SK-N-SH treated with all-trans-retinoic acid at 6 μM for 48 hours (cell line): ENCODE measurements around the gene TRUB1.

ENCODE experiments used
- ATAC-seq: fragments of 200-7000 bp; cut with Tn5 transposase; 3 replicates; pipeline ENCODE4 v1.9.1; 2020; ENCODE audit warnings: mild to moderate bottlenecking, moderate library complexity
- ARNTL ChIP-seq: fragments of 450-650 bp; formaldehyde crosslinking; IDR thresholded peaks from 2 replicates; pipeline ENCODE4 v1.5.0; 2020; ENCODE audit warnings: low read depth, mild to moderate bottlenecking, moderate library complexity, borderline replicate concordance
- BACH2 ChIP-seq: fragments of 250-450 bp; sonication (Bioruptor Pico); IDR thresholded peaks from 2 replicates; pipeline ENCODE4 v1.9.0; 2021; ENCODE audit warnings: mild to moderate bottlenecking, borderline replicate concordance
- CREB5 ChIP-seq: fragments of 250-450 bp; sonication (Bioruptor Pico); IDR thresholded peaks from 2 replicates; pipeline ENCODE4 v1.5.1; 2020; ENCODE audit warnings: low read depth, mild to moderate bottlenecking, moderate library complexity
- CSDC2 ChIP-seq: fragments of 250-450 bp; sonication (Bioruptor Pico); IDR thresholded peaks from 2 replicates; pipeline ENCODE4 v1.5.0; 2020; ENCODE audit warnings: mild to moderate bottlenecking, moderate library complexity
- CSRNP3 ChIP-seq: fragments of 250-450 bp; sonication (Bioruptor Pico); IDR thresholded peaks from 2 replicates; pipeline ENCODE4 v1.5.1; 2021; ENCODE audit warnings: mild to moderate bottlenecking, moderate library complexity
- ESRRG ChIP-seq: fragments of 250-450 bp; sonication (Bioruptor Pico); IDR thresholded peaks from 2 replicates; pipeline ENCODE4 v1.6.1; 2021; ENCODE audit warnings: mild to moderate bottlenecking
- GLIS3 ChIP-seq: fragments of 250-450 bp; sonication (Bioruptor Pico); IDR thresholded peaks from 2 replicates; pipeline ENCODE4 v1.5.0; 2020; ENCODE audit warnings: mild to moderate bottlenecking, moderate library complexity
- ISL1 ChIP-seq: fragments of 250-450 bp; sonication (Bioruptor Pico); IDR thresholded peaks from 2 replicates; pipeline ENCODE4 v2.1.2; 2022; ENCODE audit warnings: mild to moderate bottlenecking, moderate library complexity
- OSR1 ChIP-seq: fragments of 250-450 bp; sonication (Bioruptor Pico); IDR thresholded peaks from 2 replicates; pipeline ENCODE4 v1.8.0; 2022; ENCODE audit warnings: moderate library complexity, mild to moderate bottlenecking, inconsistent platforms
- PATZ1 ChIP-seq: fragments of 250-450 bp; sonication (Bioruptor Pico); IDR thresholded peaks from 2 replicates; pipeline ENCODE4 v1.8.0; 2020; ENCODE audit warnings: mild to moderate bottlenecking, moderate library complexity, borderline replicate concordance
- POU6F1 ChIP-seq: fragments of 250-450 bp; sonication (Bioruptor Pico); IDR thresholded peaks from 2 replicates; pipeline ENCODE4 v1.8.0; 2021; ENCODE audit warnings: low read depth, mild to moderate bottlenecking, moderate library complexity, borderline replicate concordance
- PPARA ChIP-seq: fragments of 250-450 bp; sonication (Bioruptor Pico); IDR thresholded peaks from 2 replicates; pipeline ENCODE4 v1.5.0; 2020; ENCODE audit warnings: mild to moderate bottlenecking, borderline replicate concordance
- RARB ChIP-seq: fragments of 250-450 bp; sonication (Bioruptor Pico); IDR thresholded peaks from 2 replicates; pipeline ENCODE4 v1.8.0; 2021; ENCODE audit warnings: mild to moderate bottlenecking, moderate library complexity
- SNAI2 ChIP-seq: fragments of 250-450 bp; sonication (Bioruptor Pico); IDR thresholded peaks from 2 replicates; pipeline ENCODE4 v1.5.0; 2020; ENCODE audit warnings: mild to moderate bottlenecking, moderate library complexity
- TCF4 ChIP-seq: fragments of 250-450 bp; sonication (Bioruptor Pico); IDR thresholded peaks from 2 replicates; pipeline ENCODE4 v1.8.0; 2021; ENCODE audit warnings: mild to moderate bottlenecking, moderate library complexity, borderline replicate concordance
- TOX ChIP-seq: fragments of 250-450 bp; sonication (Bioruptor Pico); IDR thresholded peaks from 2 replicates; pipeline ENCODE4 v1.8.0; 2021; ENCODE audit warnings: mild to moderate bottlenecking, moderate library complexity, borderline replicate concordance
- TSHZ2 ChIP-seq: fragments of 250-450 bp; sonication (Bioruptor Pico); IDR thresholded peaks from 2 replicates; pipeline ENCODE4 v1.5.0; 2020; ENCODE audit warnings: mild to moderate bottlenecking, moderate library complexity
- ZC3H10 ChIP-seq: fragments of 250-450 bp; sonication (Bioruptor Pico); IDR thresholded peaks from 2 replicates; pipeline ENCODE4 v1.5.1; 2021; ENCODE audit warnings: mild to moderate bottlenecking, moderate library complexity
- ZFP3 ChIP-seq: fragments of 250-450 bp; sonication (Bioruptor Pico); IDR thresholded peaks from 2 replicates; pipeline ENCODE4 v1.5.0; 2020; ENCODE audit warnings: mild to moderate bottlenecking, moderate library complexity
- ZFP30 ChIP-seq: fragments of 450-650 bp; formaldehyde crosslinking; IDR thresholded peaks from 2 replicates; pipeline ENCODE4 v1.5.0; 2022; ENCODE audit warnings: mild to moderate bottlenecking, moderate library complexity
- ZNF565 ChIP-seq: fragments of 450-650 bp; formaldehyde crosslinking; conservative IDR thresholded peaks from 2 replicates; pipeline ENCODE4 v1.5.0; 2020; ENCODE audit warnings: low read depth, mild to moderate bottlenecking, moderate library complexity
- ZNF70 ChIP-seq: fragments of 450-650 bp; formaldehyde crosslinking; IDR thresholded peaks from 2 replicates; pipeline ENCODE4 v1.5.0; 2020; ENCODE audit warnings: mild to moderate bottlenecking, moderate library complexity

TRUB1 gene

GRCh38 chr10:115026056-115026745, 88.2 kb downstream of the TRUB1 start:
- ATAC-seq = no peak

GRCh38 chr10:115026746-115027140, 88.7 kb downstream of the TRUB1 start:
- no peak for ATAC-seq
- TF ChIP-seq CSDC2 (CRISPR knock-in tag) (no peak), TSHZ2 (CRISPR knock-in tag) (no peak), TCF4 (CRISPR knock-in tag) (no peak), PATZ1 (CRISPR knock-in tag) (no peak), PPARA (CRISPR knock-in tag) (no peak), OSR1 (CRISPR knock-in tag) (no peak), GLIS3 (CRISPR knock-in tag) (no peak), ISL1 (no peak), ZNF565 (no peak), ZFP30 (CRISPR knock-in tag) (no peak), ARNTL (no peak), ESRRG (no peak), ZNF70 (CRISPR knock-in tag) (no peak), RARB (no peak), SNAI2 (CRISPR knock-in tag) (no peak), POU6F1 (CRISPR knock-in tag) (no peak)

More at GRCh38 chr10:115026056-115026745, 88.2 kb downstream of the TRUB1 start:
- TF ChIP-seq TCF4 (CRISPR knock-in tag) (no peak), TSHZ2 (CRISPR knock-in tag) (no peak), PPARA (CRISPR knock-in tag) (no peak), ISL1 (no peak), TOX (CRISPR knock-in tag) (no peak), ZFP30 (CRISPR knock-in tag) (no peak), ZFP3 (CRISPR knock-in tag) (no peak), ZNF565 (no peak), CREB5 (no peak), CSRNP3 (CRISPR knock-in tag) (no peak), ZNF70 (CRISPR knock-in tag) (no peak), ZC3H10 (CRISPR knock-in tag) (no peak), BACH2 (no peak), CSDC2 (CRISPR knock-in tag) (no peak)
